Liver (tissue), 9 donors: ENCODE results near the gene HINT2. TPM values are rescaled to one million over a fixed set of nuclear protein-coding genes. Genes with fewer than 3 reads are reported as not detected.

Experiments
- DNase-seq: peaks from one replicate; pipeline ENCODE4 v3.0.0-alpha.2; 2017; ENCODE audit warnings: low spot score
- H3K27ac ChIP-seq, 2 donors: one replicate each; pipeline ENCODE4 v1.7.0; 2013; ENCODE audit warnings: inconsistent platforms in 2 of 2, low read length in 2 of 2, control low read depth in 1 of 2, low read depth in 1 of 2, mild to moderate bottlenecking in 1 of 2
- H3K27me3 ChIP-seq, 4 donors: one replicate each; pipeline versions ENCODE4 v1.6.1 to v1.7.0; 2013; ENCODE audit warnings: low read length in 3 of 4, inconsistent platforms in 1 of 4, mild to moderate bottlenecking in 1 of 4, moderate library complexity in 1 of 4; ENCODE audit not compliant: control insufficient read depth in 4 of 4, insufficient read depth in 4 of 4
- H3K36me3 ChIP-seq, 4 donors: one replicate each; pipeline versions ENCODE4 v1.6.1 to v1.7.0; 2013; ENCODE audit warnings: low read length in 3 of 4, mild to moderate bottlenecking in 3 of 4, low read depth in 1 of 4, moderate library complexity in 1 of 4; ENCODE audit not compliant: control insufficient read depth in 4 of 4, insufficient read depth in 3 of 4
- H3K4me1 ChIP-seq, 4 donors: one replicate each; pipeline versions ENCODE4 v1.6.1 to v1.7.0; 2013; ENCODE audit warnings: low read length in 3 of 4, mild to moderate bottlenecking in 3 of 4, moderate library complexity in 1 of 4; ENCODE audit not compliant: control insufficient read depth in 4 of 4, insufficient read depth in 4 of 4
- H3K4me3 ChIP-seq, 3 donors: one replicate each; pipeline versions ENCODE4 v1.6.1 to v1.7.0; 2013; ENCODE audit warnings: low read length in 3 of 3, control low read depth in 1 of 3, low read depth in 1 of 3, mild to moderate bottlenecking in 1 of 3
- H3K9ac ChIP-seq, 2 donors: one replicate each; pipeline ENCODE4 v1.7.0; 2013; ENCODE audit warnings: low read length in 2 of 2, mild to moderate bottlenecking in 2 of 2, moderate library complexity in 2 of 2, control low read depth in 1 of 2, low read depth in 1 of 2
- H3K9me3 ChIP-seq, 4 donors: one replicate each; pipeline versions ENCODE4 v1.6.1 to v1.7.0; 2013; ENCODE audit warnings: low read length in 3 of 4; ENCODE audit not compliant: control insufficient read depth in 4 of 4
- EGR1 ChIP-seq, 2 donors: IDR thresholded peaks; 2 replicates each; pipeline ENCODE4 v1.6.1; 2016 to 2018; ENCODE audit warnings: antibody characterized with exemption in 2 of 2, low read depth in 2 of 2
- FOXA1 ChIP-seq: IDR thresholded peaks from 2 replicates; pipeline ENCODE4 v1.6.1; 2016; ENCODE audit warnings: antibody characterized with exemption
- FOXA2 ChIP-seq: IDR thresholded peaks from 2 replicates; pipeline ENCODE4 v1.6.1; 2016; ENCODE audit warnings: antibody characterized with exemption
- GABPA ChIP-seq, 2 donors: IDR thresholded peaks in 1 of 2; conservative IDR thresholded peaks in 1 of 2; 2 replicates each; pipeline ENCODE4 v1.6.1; 2016; ENCODE audit warnings: antibody characterized with exemption in 2 of 2, mild to moderate bottlenecking in 1 of 2, moderate library complexity in 1 of 2
- HNF4A ChIP-seq, 2 donors: conservative IDR thresholded peaks; 2 replicates each; pipeline ENCODE4 v1.6.1; 2016; ENCODE audit warnings: antibody characterized with exemption in 2 of 2, mild to moderate bottlenecking in 2 of 2
- HNF4G ChIP-seq: IDR thresholded peaks from 2 replicates; pipeline ENCODE4 v1.6.1; 2016; ENCODE audit warnings: antibody characterized with exemption
- JUND ChIP-seq, 2 donors: IDR thresholded peaks; 2 replicates each; pipeline ENCODE4 v1.6.1; 2016; ENCODE audit warnings: antibody characterized with exemption in 2 of 2
- NR2F2 ChIP-seq: IDR thresholded peaks from 2 replicates; pipeline ENCODE4 v1.6.1; 2016; ENCODE audit warnings: antibody characterized with exemption
- RAD21 ChIP-seq, 2 donors: IDR thresholded peaks; 2 replicates each; pipeline ENCODE4 v1.6.1; 2016; ENCODE audit warnings: antibody characterized with exemption in 2 of 2, mild to moderate bottlenecking in 2 of 2
- RXRA ChIP-seq, 2 donors: IDR thresholded peaks; 2 replicates each; pipeline ENCODE4 v1.6.1; 2017 to 2018; ENCODE audit warnings: antibody characterized with exemption in 2 of 2, mild to moderate bottlenecking in 1 of 2
- SP1 ChIP-seq: IDR thresholded peaks from 2 replicates; pipeline ENCODE4 v1.6.1; 2018; ENCODE audit warnings: antibody characterized with exemption, mild to moderate bottlenecking
- TAF1 ChIP-seq: conservative IDR thresholded peaks from 2 replicates; pipeline ENCODE4 v1.6.1; 2016; ENCODE audit warnings: antibody characterized with exemption, mild to moderate bottlenecking
- YY1 ChIP-seq: IDR thresholded peaks from 2 replicates; pipeline ENCODE4 v1.6.1; 2016; ENCODE audit warnings: antibody characterized with exemption, mild to moderate bottlenecking
- WGBS: extraction: QIAGEN DNeasy Blood & Tissue Kit; methylation state at CpG from one replicate; pipeline ENCODE4 v1.1.7; 2013; 5-methylcytosine and 5-hydroxymethylcytosine counted together
- polyA plus RNA-seq, 2 donors: library from polyadenylated mRNA; stranded (reverse) in 1 of 2; unstranded in 1 of 2; fragments of 200-250 nt in 1 of 2; fragments of >200 nt in 1 of 2; fragmentation: Nextera tagmentation in 1 of 2; extraction: Ambion mirVana in 1 of 2; gene quantifications; one replicate each; pipeline versions ENCODE4 v1.2.1 to v1.2.3, GENCODE V29; 2013 to 2015
- total RNA-seq, 2 donors: library from RNA; depleted of rRNA; stranded (reverse); fragments of >200 nt; gene quantifications; one replicate each; pipeline ENCODE4 v1.2.3, GENCODE V29; 2014
- TF ChIP-seq, protein P1 (sequence below): IDR thresholded peaks from 2 replicates; pipeline ENCODE4 v1.6.1; 2016; ENCODE audit warnings: antibody characterized with exemption, mild to moderate bottlenecking
- TF ChIP-seq, protein P2 (sequence below): fragments of 150-350 bp; IDR thresholded peaks from 2 replicates; pipeline ENCODE4 v1.5.1; 2017; ENCODE audit warnings: improper control_type of control experiment, low read depth, low read length; ENCODE audit not compliant: missing input control
- TF ChIP-seq, protein P3 (sequence below): IDR thresholded peaks from 2 replicates; pipeline ENCODE4 v1.6.1; 2016; ENCODE audit warnings: antibody characterized with exemption
- TF ChIP-seq, protein P4 (sequence below): IDR thresholded peaks from 2 replicates; pipeline ENCODE4 v1.6.1; 2016; ENCODE audit warnings: antibody characterized with exemption
- TF ChIP-seq, protein P5 (sequence below): IDR thresholded peaks from 2 replicates; pipeline ENCODE4 v1.6.1; 2016; ENCODE audit warnings: antibody characterized with exemption
- donor health status: healthy.
- donor health status: healthy.
- donor health status: healthy.
- donor health status: healthy.
- donor health status: healthy.

Gene HINT2
- total and polyA plus RNA-seq, 4 donors: 34.3 to 176 (median 76.1) TPM

DNA sequence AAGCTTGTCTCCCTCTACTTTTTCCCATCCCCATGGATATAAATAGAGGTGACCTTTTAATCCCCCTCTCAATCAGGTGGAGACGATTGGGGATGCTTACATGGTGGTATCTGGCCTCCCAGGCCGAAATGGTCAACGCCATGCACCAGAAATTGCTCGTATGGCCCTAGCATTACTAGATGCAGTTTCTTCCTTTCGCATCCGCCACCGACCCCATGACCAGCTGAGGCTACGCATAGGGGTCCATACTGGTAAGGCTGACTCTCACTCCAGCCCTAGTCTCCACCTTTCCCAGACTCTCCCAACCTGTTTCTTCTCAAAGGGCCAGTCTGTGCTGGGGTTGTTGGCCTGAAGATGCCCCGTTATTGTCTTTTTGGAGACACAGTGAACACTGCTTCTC lies 6.4 kb downstream of the HINT2 start:
- no peak for TF ChIP-seq YY1
- no peak for TF ChIP-seq RAD21 (IDR thresholded peaks at IDR 0.05)
- TF ChIP-seq EGR1 (IDR thresholded peaks at IDR 0.05; ENCODE audit: low read depth in 2 of 2): no peak
- no peak for TF ChIP-seq HNF4G
- no peak for TF ChIP-seq FOXA2
- TF ChIP-seq, protein P1, sequence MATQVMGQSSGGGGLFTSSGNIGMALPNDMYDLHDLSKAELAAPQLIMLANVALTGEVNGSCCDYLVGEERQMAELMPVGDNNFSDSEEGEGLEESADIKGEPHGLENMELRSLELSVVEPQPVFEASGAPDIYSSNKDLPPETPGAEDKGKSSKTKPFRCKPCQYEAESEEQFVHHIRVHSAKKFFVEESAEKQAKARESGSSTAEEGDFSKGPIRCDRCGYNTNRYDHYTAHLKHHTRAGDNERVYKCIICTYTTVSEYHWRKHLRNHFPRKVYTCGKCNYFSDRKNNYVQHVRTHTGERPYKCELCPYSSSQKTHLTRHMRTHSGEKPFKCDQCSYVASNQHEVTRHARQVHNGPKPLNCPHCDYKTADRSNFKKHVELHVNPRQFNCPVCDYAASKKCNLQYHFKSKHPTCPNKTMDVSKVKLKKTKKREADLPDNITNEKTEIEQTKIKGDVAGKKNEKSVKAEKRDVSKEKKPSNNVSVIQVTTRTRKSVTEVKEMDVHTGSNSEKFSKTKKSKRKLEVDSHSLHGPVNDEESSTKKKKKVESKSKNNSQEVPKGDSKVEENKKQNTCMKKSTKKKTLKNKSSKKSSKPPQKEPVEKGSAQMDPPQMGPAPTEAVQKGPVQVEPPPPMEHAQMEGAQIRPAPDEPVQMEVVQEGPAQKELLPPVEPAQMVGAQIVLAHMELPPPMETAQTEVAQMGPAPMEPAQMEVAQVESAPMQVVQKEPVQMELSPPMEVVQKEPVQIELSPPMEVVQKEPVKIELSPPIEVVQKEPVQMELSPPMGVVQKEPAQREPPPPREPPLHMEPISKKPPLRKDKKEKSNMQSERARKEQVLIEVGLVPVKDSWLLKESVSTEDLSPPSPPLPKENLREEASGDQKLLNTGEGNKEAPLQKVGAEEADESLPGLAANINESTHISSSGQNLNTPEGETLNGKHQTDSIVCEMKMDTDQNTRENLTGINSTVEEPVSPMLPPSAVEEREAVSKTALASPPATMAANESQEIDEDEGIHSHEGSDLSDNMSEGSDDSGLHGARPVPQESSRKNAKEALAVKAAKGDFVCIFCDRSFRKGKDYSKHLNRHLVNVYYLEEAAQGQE: no peak
- no peak for TF ChIP-seq GABPA (IDR thresholded peaks at IDR 0.05 in 1 of 2, conservative IDR thresholded peaks at IDR 0.05 in 1 of 2)
- TF ChIP-seq RXRA (IDR thresholded peaks at IDR 0.05): no peak
- TF ChIP-seq, protein P2, sequence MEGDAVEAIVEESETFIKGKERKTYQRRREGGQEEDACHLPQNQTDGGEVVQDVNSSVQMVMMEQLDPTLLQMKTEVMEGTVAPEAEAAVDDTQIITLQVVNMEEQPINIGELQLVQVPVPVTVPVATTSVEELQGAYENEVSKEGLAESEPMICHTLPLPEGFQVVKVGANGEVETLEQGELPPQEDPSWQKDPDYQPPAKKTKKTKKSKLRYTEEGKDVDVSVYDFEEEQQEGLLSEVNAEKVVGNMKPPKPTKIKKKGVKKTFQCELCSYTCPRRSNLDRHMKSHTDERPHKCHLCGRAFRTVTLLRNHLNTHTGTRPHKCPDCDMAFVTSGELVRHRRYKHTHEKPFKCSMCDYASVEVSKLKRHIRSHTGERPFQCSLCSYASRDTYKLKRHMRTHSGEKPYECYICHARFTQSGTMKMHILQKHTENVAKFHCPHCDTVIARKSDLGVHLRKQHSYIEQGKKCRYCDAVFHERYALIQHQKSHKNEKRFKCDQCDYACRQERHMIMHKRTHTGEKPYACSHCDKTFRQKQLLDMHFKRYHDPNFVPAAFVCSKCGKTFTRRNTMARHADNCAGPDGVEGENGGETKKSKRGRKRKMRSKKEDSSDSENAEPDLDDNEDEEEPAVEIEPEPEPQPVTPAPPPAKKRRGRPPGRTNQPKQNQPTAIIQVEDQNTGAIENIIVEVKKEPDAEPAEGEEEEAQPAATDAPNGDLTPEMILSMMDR: no peak
- TF ChIP-seq, protein P3, sequence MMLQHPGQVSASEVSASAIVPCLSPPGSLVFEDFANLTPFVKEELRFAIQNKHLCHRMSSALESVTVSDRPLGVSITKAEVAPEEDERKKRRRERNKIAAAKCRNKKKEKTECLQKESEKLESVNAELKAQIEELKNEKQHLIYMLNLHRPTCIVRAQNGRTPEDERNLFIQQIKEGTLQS: no peak
- no peak for TF ChIP-seq JUND (IDR thresholded peaks at IDR 0.05)
- TF ChIP-seq FOXA1: no peak
- TF ChIP-seq SP1: no peak
- no peak for TF ChIP-seq HNF4A (conservative IDR thresholded peaks at IDR 0.05)
- TF ChIP-seq, protein P4, sequence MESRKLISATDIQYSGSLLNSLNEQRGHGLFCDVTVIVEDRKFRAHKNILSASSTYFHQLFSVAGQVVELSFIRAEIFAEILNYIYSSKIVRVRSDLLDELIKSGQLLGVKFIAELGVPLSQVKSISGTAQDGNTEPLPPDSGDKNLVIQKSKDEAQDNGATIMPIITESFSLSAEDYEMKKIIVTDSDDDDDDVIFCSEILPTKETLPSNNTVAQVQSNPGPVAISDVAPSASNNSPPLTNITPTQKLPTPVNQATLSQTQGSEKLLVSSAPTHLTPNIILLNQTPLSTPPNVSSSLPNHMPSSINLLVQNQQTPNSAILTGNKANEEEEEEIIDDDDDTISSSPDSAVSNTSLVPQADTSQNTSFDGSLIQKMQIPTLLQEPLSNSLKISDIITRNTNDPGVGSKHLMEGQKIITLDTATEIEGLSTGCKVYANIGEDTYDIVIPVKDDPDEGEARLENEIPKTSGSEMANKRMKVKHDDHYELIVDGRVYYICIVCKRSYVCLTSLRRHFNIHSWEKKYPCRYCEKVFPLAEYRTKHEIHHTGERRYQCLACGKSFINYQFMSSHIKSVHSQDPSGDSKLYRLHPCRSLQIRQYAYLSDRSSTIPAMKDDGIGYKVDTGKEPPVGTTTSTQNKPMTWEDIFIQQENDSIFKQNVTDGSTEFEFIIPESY: no peak
- TF ChIP-seq NR2F2: no peak
- TF ChIP-seq TAF1: no peak
- TF ChIP-seq, protein P5, sequence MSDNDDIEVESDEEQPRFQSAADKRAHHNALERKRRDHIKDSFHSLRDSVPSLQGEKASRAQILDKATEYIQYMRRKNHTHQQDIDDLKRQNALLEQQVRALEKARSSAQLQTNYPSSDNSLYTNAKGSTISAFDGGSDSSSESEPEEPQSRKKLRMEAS: no peak
- H3K36me3 ChIP-seq: peaks cover 0 to 24% (median 12%) of the 10 kb centered on the region in 4 donors
- WGBS: 96% methylated on average over 9 of the region's 9 CpGs
- H3K27ac ChIP-seq: no peak overlapping the region
- no peaks in the 10 kb centered on the region for H3K27me3 ChIP-seq
- peaks cover 12 to 26% (median 24%) of the 10 kb centered on the region in 4 donors for H3K4me1 ChIP-seq
- H3K9me3 ChIP-seq: no peaks in the 10 kb centered on the region
- H3K9ac ChIP-seq: no peak overlapping the region
- no peak for DNase-seq
- H3K4me3 ChIP-seq: no peak overlapping the region
